ENCODE data around the gene JPH4.

GRCh38 chr14:23618415-23618988 is 39.9 kb upstream of the JPH4 start:
- TF ChIP-seq CTCF (IDR thresholded peaks at IDR 0.05) (no peak), FOXJ3 (CRISPR knock-in tag; IDR thresholded peaks at IDR 0.05; ENCODE audit: borderline replicate concordance) (no peak), ERG (CRISPR knock-in tag; IDR thresholded peaks at IDR 0.05) (no peak), CBFB (CRISPR knock-in tag; IDR thresholded peaks at IDR 0.05; ENCODE audit: low read depth) (no peak), FOXK1 (CRISPR knock-in tag; IDR thresholded peaks at IDR 0.05) (no peak), AR (CRISPR knock-in tag; IDR thresholded peaks at IDR 0.05) (no peak), ATF3 (CRISPR knock-in tag; conservative IDR thresholded peaks at IDR 0.05) (no peak)

Data from WTC11 (cell line).